ENCODE measurements around the gene SLC6A1.
"Not testable (repeated sequence)": the region's sequence is repeated elsewhere in the genome, so short reads cannot be mapped to it uniquely, and the experiment has no call there.

Gene SLC6A1

GRCh38 chr3:11024181-11024580 lies 31.6 kb downstream of the SLC6A1 start:
- DNase-seq, result no peak

DNA sequence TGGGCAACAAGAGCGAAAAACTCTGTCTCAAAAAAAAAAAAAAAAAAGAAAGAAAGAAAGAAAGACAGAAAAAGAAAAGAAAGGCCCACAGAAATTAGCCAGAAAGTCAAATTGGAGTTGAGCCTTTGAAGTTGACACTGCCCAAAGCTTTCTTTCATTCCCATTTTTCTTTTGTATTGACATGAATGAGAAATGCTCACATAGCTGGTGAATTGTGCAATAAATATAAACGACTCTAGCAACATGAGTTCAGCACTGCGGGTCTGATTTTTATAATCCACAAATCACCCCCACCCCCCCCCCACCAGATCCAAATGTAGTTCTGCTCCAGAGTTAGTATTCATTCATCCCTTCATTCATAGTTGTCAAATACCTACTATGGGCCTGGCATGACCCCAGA lies 37.4 kb downstream of the SLC6A1 start:
- DNase-seq, result no peak

DNA sequence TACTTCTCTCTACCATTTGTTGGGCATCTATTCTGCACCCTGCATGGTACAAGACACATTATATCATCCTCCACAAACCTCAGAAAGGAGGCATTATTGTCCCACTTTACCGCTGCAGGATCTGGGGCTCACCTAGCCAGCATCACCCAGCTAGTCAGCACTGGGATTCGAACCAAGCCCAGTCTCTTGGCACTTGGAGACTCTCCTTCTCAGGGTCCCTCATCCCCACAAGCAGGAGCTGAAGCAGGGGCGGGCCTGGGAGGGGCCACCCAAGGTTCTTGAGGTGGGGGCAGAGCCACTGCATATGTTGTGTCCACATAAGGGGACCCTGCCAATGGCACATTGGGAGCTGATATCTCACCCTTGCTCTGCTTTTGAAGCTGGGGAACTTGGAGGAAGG lies 41.3 kb downstream of the SLC6A1 start:
- DNase-seq, result no peak

DNA sequence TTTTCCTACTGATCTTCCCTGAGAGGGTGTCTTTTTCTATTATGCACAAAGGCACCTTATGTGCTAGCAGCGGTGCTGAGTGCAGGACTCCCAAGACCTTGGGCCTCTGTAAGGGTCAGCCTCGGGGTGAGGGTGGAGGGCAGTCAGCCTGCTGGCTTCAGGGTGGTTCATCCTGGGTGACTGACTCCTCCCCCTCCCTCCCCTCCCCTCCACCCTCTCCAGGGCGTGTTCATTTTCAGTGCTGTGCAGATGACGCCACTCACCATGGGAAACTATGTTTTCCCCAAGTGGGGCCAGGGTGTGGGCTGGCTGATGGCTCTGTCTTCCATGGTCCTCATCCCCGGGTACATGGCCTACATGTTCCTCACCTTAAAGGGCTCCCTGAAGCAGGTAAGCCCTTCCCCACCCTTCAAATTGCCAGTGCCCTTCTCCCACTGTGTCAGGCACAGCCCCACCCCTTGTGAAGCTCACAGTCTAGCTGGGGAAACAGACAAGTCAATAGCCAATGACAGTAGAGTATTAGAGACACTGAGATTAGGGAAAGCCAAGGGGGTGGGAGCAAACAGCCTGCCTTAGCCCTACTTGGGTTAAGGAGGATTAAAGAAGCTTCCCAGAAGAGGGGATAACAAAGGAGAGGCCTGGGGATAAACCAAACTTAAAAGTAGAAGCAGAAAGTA lies 41.9 kb downstream of the SLC6A1 start:
- DNase-seq, result no peak

DNA sequence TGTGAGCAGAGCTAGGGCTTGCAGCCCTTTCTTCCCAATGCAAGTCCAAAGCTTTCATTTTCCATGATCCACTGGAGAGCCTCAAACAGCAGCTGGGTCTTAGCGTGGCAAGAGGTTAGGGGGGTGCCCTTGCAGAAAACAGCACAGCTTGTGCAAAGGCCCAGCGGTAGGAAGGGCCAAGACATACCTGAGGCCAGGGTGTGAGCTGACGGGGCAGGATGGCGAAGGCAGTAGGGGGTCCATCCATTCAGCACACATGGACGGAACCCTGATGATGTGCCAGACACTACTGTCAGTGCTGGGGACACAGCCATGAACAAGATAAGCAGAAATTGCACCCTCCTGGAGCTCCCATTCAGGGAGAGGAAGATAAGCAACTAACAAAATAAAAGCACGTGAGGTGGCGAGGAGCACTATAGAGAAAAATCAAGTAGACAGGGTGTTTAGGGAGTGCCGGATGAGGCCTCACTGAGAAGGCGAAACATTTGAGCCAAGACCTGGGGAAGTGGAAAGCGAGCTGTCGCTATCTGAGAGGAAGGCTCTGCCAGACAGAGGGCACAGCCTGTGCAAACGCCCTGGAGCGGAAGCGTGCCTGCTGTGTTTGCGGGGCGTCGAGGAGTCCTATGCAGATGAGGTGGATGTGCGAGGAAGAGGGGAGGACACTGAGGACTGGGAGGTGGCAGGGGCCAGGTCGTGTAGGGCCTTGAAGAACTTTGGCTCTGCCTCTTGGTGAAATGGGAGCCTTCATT lies 43.4 kb downstream of the SLC6A1 start:
- no peak for DNase-seq

GRCh38 chr3:11037241-11037873 lies 44.8 kb downstream of the SLC6A1 start:
- DNase-seq, result no peak

DNA sequence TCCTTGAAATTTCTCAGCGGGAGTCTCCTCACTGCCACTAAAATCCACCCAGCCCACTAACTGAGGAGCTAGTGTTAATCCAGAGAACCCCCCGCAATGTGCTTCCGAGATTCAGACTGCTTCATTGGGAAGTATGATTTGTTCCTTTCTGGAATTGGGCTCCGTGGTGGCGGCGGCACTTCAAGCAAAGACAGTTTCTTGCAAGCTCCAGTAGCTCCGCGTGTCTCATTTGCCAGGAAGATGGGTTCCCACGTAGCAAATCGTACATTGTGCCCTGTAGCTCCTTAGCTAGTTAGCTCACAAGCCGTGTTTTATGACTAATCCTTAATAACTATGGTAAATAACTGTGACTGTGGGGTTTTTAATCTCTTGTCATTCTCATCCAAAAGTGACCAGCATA lies 45.4 kb downstream of the SLC6A1 start:
- no peak for DNase-seq

DNA sequence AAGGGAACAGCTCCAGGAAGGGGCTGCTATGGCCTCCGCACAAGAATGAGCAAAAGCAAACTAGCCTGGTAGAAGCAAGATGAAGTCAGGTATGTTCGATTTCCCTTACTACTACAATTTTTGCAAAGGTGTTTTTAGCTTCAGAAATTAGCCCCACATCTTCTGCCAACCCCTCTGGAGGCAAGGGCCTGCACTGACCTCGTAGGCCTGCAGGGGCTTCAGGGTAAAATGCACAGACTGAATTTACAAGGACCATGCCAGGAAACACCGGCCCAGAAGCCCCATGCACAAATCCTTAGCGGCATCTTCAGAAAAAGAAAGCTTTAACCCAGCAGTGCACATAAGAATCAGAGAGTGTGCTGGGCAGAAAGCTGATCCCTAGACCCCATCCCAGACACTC lies 53.0 kb downstream of the SLC6A1 start:
- no peak for DNase-seq

- DNase-seq, result no peak
Measured at GRCh38 chr3:11047500-11047899, 55.0 kb downstream of the SLC6A1 start.

GRCh38 chr3:11050666-11051323 lies 58.2 kb downstream of the SLC6A1 start:
- DNase-seq, result no peak

DNA sequence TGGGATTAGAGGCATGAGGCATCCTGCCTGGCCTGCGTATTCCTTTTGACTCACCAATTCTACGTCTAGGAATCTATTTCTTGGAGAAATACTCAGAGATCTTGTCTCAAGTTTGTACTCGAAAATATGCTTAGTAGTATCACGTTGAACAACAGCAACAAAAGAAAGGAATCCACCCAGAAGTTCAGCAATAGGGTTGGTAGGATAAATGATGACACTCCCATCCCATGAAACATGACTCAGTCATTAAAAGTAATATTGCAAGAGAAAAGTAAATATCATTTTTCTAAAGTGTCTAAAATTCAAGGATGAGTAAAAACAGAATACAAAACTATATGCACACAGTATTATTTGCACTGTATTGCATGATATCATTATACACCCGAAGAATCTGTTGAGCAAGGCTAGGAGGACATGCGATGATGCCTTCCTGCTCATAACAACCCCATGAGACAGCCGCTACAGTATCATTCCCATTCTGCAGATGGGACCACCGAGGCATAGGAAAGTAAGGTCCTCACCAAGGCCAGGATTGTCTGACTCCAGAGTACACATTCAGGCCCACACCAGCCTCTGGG lies 61.5 kb downstream of the SLC6A1 start:
- no peak for DNase-seq

DNA sequence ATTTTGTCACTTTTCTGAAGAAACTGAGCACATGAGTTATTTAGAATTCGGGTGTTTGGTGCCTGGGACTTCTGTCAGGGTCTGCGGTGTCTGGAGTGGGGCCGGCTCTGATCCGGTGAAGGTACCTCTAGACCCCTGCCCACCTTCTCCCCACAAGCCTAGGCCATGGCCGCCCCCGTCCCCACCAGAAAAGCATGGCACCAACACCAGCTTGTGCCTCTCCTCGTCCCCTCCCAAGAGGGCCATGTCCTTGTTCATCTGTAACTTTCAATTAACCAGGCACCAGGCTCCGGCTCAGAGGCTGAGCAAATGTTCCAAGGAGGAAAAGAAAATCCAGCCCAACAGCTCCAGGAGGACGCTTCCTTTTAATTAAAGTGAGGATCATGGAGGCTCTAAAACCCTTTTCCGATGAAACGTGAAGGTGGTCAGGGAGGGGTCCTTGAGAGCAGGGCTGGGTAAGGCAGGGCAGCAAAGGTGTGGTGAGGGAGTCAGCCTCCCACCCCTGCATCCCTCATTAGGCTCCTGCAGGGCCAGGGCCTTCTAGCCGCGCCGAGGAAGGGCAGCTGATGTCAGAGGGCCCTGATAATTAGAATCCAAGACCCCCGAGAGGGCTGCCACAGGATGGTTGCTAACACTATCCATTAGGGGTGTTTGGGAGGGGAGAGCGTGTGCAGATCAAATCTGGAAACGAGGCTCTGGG lies 62.3 kb downstream of the SLC6A1 start:
- no peak for DNase-seq

DNA sequence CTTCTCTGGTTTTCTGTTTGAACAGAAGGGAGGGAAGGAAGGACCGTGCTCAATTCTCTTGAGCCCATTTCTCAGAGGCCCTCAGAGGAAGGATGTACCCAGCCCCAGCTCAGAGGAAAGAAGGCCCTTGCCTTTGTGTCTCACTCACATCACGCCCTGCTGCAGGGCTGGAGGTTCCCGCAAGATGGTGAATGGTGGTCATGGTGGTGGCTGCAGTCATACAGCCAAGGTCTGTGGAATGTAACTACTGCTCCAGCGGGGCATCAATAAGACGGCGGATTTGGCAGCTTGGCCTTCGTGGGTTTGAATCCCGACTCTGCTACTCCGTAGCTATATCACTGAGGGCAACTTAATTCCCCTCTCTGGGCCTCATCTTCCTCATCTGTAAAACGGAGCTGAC lies 62.9 kb downstream of the SLC6A1 start:
- no peak for DNase-seq

DNA sequence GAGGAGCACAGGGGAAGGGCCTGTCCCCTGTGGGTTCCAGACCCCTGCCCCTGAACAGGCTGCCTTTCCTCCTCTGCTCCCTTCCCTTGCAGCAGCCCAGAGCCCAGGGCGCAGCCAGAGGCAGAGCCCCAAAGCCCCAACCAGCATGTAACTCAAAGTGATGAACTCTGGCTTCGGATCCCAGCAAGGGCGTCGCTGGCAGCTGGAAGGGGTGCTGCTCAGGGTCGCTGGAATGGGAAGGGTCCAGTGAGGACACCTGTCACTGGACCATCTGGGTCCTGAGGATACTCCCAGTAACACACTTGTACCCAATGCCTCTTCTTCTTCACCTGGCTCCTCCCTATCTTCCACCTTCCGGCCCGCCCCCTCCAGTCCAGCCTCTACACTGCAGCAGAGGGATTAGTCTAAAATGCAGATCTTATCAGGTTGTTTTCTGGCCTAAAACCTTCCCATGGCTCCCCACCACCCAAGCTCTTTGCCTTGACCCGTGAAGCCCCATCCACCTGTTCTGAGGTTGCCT lies 64.0 kb downstream of the SLC6A1 start:
- DNase-seq, result no peak

DNA sequence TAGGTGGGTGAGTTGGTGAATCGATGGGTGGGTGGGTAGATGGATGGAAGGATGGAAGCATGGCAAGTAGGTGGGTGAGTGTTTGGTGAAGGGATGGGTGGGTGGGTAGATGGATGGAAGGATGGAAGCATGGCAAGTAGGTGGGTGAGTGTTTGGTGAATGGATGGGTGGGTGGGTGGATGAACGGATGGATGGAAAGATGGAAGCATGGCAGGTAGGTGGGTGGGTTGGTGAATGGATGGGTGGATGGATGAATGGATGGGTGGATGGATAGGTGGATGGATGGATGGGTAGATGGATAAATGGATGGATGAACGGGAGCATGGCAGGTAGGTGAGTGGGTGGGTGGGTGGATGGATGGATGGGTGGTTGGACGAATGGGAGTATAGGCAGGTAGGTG lies 65.1 kb downstream of the SLC6A1 start:
- DNase-seq, result no peak

GRCh38 chr3:11059090-11059798 lies 66.7 kb downstream of the SLC6A1 start:
- peak; percentile 32 for DNase-seq

DNA sequence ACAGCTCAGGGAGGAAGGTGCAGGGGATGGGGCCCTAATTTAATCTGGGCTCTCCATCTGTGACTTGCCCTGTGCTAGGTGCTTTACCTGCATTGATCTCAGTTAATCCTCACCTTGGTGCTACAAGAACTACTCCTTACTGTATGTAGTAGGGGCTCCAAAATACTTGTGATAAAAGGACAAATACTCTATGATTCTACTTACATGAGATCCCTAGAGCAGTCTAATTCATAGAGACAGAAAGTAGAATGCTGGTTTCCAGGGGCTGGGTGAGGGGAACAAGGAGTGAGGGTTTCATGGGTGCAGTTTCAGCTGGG lies 67.2 kb downstream of the SLC6A1 start:
- no peak for DNase-seq

DNA sequence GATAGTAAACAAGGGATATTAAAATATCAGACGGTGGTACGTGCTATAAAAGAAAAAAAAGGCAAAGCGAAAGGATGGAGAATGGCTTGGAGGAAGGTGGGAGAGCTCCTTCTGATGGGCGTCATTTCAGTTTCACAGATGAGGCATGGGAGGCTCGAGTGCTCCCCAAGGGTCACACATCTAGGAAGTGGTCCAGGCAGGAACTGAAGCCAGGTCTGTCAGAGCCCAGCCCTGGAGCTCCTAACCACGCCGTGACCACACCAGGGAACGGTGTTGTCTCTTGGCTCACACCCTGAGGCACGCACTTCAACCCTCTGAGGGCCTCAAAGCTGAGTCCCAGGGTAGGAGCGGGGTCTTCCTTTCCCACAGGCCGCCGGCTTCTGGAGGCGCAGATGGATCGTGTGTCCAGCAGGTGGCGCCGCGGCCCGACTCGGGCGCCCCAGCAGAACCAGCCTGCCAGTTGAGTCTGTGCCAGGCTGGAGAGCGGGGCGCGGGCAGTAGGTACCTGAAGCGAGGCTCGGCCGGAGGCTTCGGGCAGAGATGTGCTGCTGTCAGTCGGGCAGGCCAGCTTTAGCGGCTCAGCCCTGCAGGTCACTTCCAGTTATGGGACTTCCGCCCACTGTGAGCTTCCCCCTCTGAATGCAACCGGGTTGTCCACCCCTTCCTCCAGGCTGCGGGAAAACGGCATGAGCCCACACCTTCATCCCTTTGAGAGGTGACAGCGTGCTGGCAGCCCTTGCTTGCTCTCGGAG lies 68.1 kb downstream of the SLC6A1 start:
- no peak for DNase-seq

GRCh38 chr3:11061268-11061871 lies 68.8 kb downstream of the SLC6A1 start:
- DNase-seq, result not testable (repeated sequence)

DNA sequence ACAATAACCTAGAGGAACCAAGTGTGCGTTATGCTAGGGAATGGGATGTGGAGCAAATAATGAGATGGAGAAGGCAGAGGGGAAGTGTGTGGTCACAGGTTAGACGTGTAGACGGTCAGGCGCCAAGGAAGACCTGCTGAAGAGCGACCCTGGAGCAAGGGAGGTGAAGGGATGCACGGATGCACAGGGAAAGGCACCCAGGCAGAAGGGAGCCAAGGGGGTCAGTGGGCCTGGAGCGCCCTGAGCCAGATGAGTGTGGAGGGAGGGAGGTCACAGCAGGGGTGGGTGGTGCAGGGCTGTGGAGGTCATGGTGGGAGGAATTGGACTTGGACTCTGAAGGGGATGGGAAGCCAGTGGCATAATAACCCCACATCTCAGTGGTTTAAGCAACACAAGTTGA lies 70.2 kb downstream of the SLC6A1 start:
- DNase-seq, result no peak
